HCT116 (cell line): Measurements from ENCODE around the gene PEAK3.

ENCODE experiments used
- CTCF ChIP-seq, 3 experiments: fragments of 200-600 bp in 1 of 3; sonication (generic) in 1 of 3; IDR thresholded peaks in 2 of 3; conservative IDR thresholded peaks in 1 of 3; 2 replicates each; pipeline ENCODE4 v1.5.1; 2012 to 2017; ENCODE audit warnings: low read depth in 2 of 3, low read length in 2 of 3, antibody characterized with exemption in 1 of 3, borderline replicate concordance in 1 of 3, control low read depth in 1 of 3, mild to moderate bottlenecking in 1 of 3, mixed read lengths in 1 of 3, mixed run types in 1 of 3, moderate library complexity in 1 of 3; ENCODE audit not compliant: insufficient read depth in 1 of 3
- POLR2A ChIP-seq: IDR thresholded peaks from 2 replicates; pipeline ENCODE4 v1.7.0; 2011; ENCODE audit warnings: borderline replicate concordance; ENCODE audit not compliant: insufficient read depth, insufficient read length; ENCODE audit errors: extremely low read depth
- REST ChIP-seq: IDR thresholded peaks from 2 replicates; pipeline ENCODE4 v1.6.1; 2012; ENCODE audit warnings: low read depth
- ZBTB33 ChIP-seq: IDR thresholded peaks from 2 replicates; pipeline ENCODE4 v1.6.1; 2011; ENCODE audit warnings: mild to moderate bottlenecking, low read length, moderate library complexity; ENCODE audit not compliant: insufficient replicate concordance; ENCODE audit errors: extremely low read depth
- ZNF274 ChIP-seq: fragments of 200-500 bp; sonication (Bioruptor generic); IDR thresholded peaks from 2 replicates; pipeline ENCODE4 v1.6.1; 2014; ENCODE audit warnings: mild to moderate bottlenecking, low read depth, low read length, inconsistent platforms

GRCh38 chr19:2228157-2229030 lies 53.6 kb downstream of the PEAK3 start:
- no peak for TF ChIP-seq REST
- TF ChIP-seq CTCF (IDR thresholded peaks at IDR 0.05 in 2 of 3, conservative IDR thresholded peaks at IDR 0.05 in 1 of 3; ENCODE audit: borderline replicate concordance in 1 of 3, insufficient read depth in 1 of 3, low read depth in 2 of 3, low read length in 2 of 3): no peak
- TF ChIP-seq ZBTB33: no peak
- TF ChIP-seq POLR2A: no peak
- no peak for TF ChIP-seq ZNF274
